Hematopoietic multipotent progenitor cell treated with erythropoietin and hydrocortisone succinate and interleukin-3 and kit ligand, for 6 days (in vitro differentiated cells): ENCODE results near the gene RASA1.
"Not testable (repeated sequence)": the region's sequence is repeated elsewhere in the genome, so short reads cannot be mapped to it uniquely, and the experiment has no call there.

Experiments
- DNase-seq: peaks from one replicate; pipeline ENCODE4 v3.0.0-alpha.2; 2015

The RASA1 gene

GRCh38 chr5:87267574-87268125 is at the start of gene RASA1:
TSS of gene RASA1 (plus strand) at chr5:87267883. CDS start at chr5:87268452, 569 bp downstream.
- DNase-seq = peak; percentile 94

GRCh38 chr5:87229780-87230179 is 37.9 kb upstream of the RASA1 start:
- DNase-seq = no peak

- no peak for DNase-seq
Measured at GRCh38 chr5:87231037-87231808, 36.5 kb upstream of the RASA1 start.

- DNase-seq = no peak
Measured at GRCh38 chr5:87233143-87233542, 34.5 kb upstream of the RASA1 start.

- DNase-seq = no peak
Measured at GRCh38 chr5:87241555-87241954, 26.1 kb upstream of the RASA1 start.

GRCh38 chr5:87242242-87242641 is 25.4 kb upstream of the RASA1 start:
- no peak for DNase-seq

- peak; percentile 52 for DNase-seq
Measured at GRCh38 chr5:87243161-87243844, 24.4 kb upstream of the RASA1 start.

GRCh38 chr5:87245451-87245850 is 22.2 kb upstream of the RASA1 start:
- no peak for DNase-seq

GRCh38 chr5:87246061-87246460 is 21.6 kb upstream of the RASA1 start:
- DNase-seq = no peak

- no peak for DNase-seq
Measured at GRCh38 chr5:87252283-87252605, 15.4 kb upstream of the RASA1 start.

GRCh38 chr5:87254035-87254434 is 13.6 kb upstream of the RASA1 start:
- DNase-seq = no peak

- DNase-seq = no peak
Measured at GRCh38 chr5:87258507-87258906, 9.2 kb upstream of the RASA1 start.

GRCh38 chr5:87260604-87261192 is 7.0 kb upstream of the RASA1 start:
- no peak for DNase-seq

- DNase-seq = no peak
Measured at GRCh38 chr5:87263498-87263897, 4.2 kb upstream of the RASA1 start.

- DNase-seq = no peak
Measured at GRCh38 chr5:87266914-87267573, 639 bp upstream of the RASA1 start.

GRCh38 chr5:87268126-87268969 is 665 bp downstream of the RASA1 start:
- DNase-seq = peak; percentile 79

GRCh38 chr5:87268970-87269377 is 1.3 kb downstream of the RASA1 start:
- no peak for DNase-seq

- not testable (repeated sequence) for DNase-seq
Measured at GRCh38 chr5:87270888-87271287, 3.2 kb downstream of the RASA1 start.

- DNase-seq = no peak
Measured at GRCh38 chr5:87276655-87277054, 9.0 kb downstream of the RASA1 start.

GRCh38 chr5:87277279-87277835 is 9.7 kb downstream of the RASA1 start:
- no peak for DNase-seq

- no peak for DNase-seq
Measured at GRCh38 chr5:87278590-87279100, 11.0 kb downstream of the RASA1 start.

- no peak for DNase-seq
Measured at GRCh38 chr5:87282269-87282668, 14.6 kb downstream of the RASA1 start.
